Islet precursor cell (in vitro differentiated cells): ENCODE results near the gene SLCO2B1.

Source experiments
- DNase-seq: peaks from one replicate; pipeline ENCODE4 v3.0.0-alpha.2; 2018

The SLCO2B1 gene

GRCh38 chr11:75195167-75195962, 44.5 kb downstream of the SLCO2B1 start:
- DNase-seq, result no peak

GRCh38 chr11:75196426-75196825, 45.5 kb downstream of the SLCO2B1 start:
- no peak for DNase-seq

- no peak for DNase-seq
Observed at GRCh38 chr11:75197512-75198277, 46.8 kb downstream of the SLCO2B1 start.

- no peak for DNase-seq
Observed at GRCh38 chr11:75198278-75198973, 47.5 kb downstream of the SLCO2B1 start.

GRCh38 chr11:75199412-75199955, 48.6 kb downstream of the SLCO2B1 start:
- DNase-seq, result peak; percentile 45

GRCh38 chr11:75200051-75200450, 49.1 kb downstream of the SLCO2B1 start:
- DNase-seq, result no peak

- DNase-seq, result no peak
Observed at GRCh38 chr11:75200531-75200930, 49.6 kb downstream of the SLCO2B1 start.

GRCh38 chr11:75201771-75202170, 50.9 kb downstream of the SLCO2B1 start:
- no peak for DNase-seq

- no peak for DNase-seq
Observed at GRCh38 chr11:75202195-75202594, 51.3 kb downstream of the SLCO2B1 start.

GRCh38 chr11:75203138-75203537, 52.2 kb downstream of the SLCO2B1 start:
- DNase-seq, result no peak

GRCh38 chr11:75203641-75204011, 52.7 kb downstream of the SLCO2B1 start:
- DNase-seq, result no peak

GRCh38 chr11:75204012-75204674, 53.2 kb downstream of the SLCO2B1 start:
- DNase-seq, result no peak

- DNase-seq, result peak; percentile 94
Observed at GRCh38 chr11:75204685-75205563, 54.0 kb downstream of the SLCO2B1 start.

- DNase-seq, result no peak
Observed at GRCh38 chr11:75205564-75206020, 54.7 kb downstream of the SLCO2B1 start.

GRCh38 chr11:75208446-75208845, 57.5 kb downstream of the SLCO2B1 start:
- no peak for DNase-seq

- DNase-seq, result no peak
Observed at GRCh38 chr11:75212411-75212810, 61.5 kb downstream of the SLCO2B1 start.

GRCh38 chr11:75214411-75214821, 63.5 kb downstream of the SLCO2B1 start:
- DNase-seq, result peak; percentile 96

GRCh38 chr11:75214843-75215242, 63.9 kb downstream of the SLCO2B1 start:
- DNase-seq, result no peak

GRCh38 chr11:75219869-75220268, 69.0 kb downstream of the SLCO2B1 start:
- no peak for DNase-seq

- peak; percentile 60 for DNase-seq
Observed at GRCh38 chr11:75223954-75224643, 73.2 kb downstream of the SLCO2B1 start.

GRCh38 chr11:75225794-75226193, 74.9 kb downstream of the SLCO2B1 start:
- DNase-seq, result no peak
